ENCODE measurements around the gene SOD1. TPM values are rescaled to one million over a fixed set of nuclear protein-coding genes. Genes with fewer than 3 reads are reported as not detected.

Gene SOD1
- total RNA-seq, 1 experiment from 2014 or later = 227 TPM

- Mint-ChIP-seq H3K9me3 (ENCODE audit: unreplicated experiment) (no peaks in the 10 kb centered on the region), H3K4me1 (ENCODE audit: low read depth, unreplicated experiment) (no peaks in the 10 kb centered on the region), H3K27ac (ENCODE audit: unreplicated experiment) (no peak overlapping the region), H3K36me3 (ENCODE audit: insufficient read depth, unreplicated experiment) (peaks cover 91% of the 10 kb centered on the region), H3K4me3 (ENCODE audit: unreplicated experiment) (no peak overlapping the region), H3K27me3 (ENCODE audit: insufficient read depth, unreplicated experiment) (no peaks in the 10 kb centered on the region)
- Histone ChIP-seq H3K4me1 (no peaks in the 10 kb centered on the region), H3K27me3 (replicated peaks; ENCODE audit: control insufficient read depth, insufficient read depth, low read length) (no peaks in the 10 kb centered on the region), H3K36me3 (ENCODE audit: control insufficient read depth, insufficient read depth, low read length) (no peaks in the 10 kb centered on the region; the same call in none of the 2 replicates), H3K9me3 (no peaks in the 10 kb centered on the region), H3K4me3 (ENCODE audit: low read depth, low read length) (no peak overlapping the region)
- no peak for DNase-seq
- intact Hi-C loops (cut with micrococcal nuclease; ENCODE audit: unreplicated experiment) = no loop called here
- TF ChIP-seq CTCF (IDR thresholded peaks at IDR 0.05; ENCODE audit: insufficient read depth in 1 of 2, low read depth in 1 of 2, low read length in 1 of 2, severe bottlenecking in 1 of 2, unreplicated experiment in 1 of 2) = no peak
- ChIA-PET CTCF (no interaction called here), POLR2A (no interaction called here)
- no TSS peak for BruUV-seq (replicated peaks)
Measured at GRCh38 chr21:31686272-31686915, 26.9 kb downstream of the SOD1 start.

- H3K27me3 Mint-ChIP-seq (ENCODE audit: insufficient read depth, unreplicated experiment) = no peaks in the 10 kb centered on the region
- POLR2A ChIA-PET = no interaction called here
Measured at GRCh38 chr21:31687108-31687507, 27.6 kb downstream of the SOD1 start.

GRCh38 chr21:31688603-31689368, 29.3 kb downstream of the SOD1 start:
- Mint-ChIP-seq H3K9me3 (ENCODE audit: unreplicated experiment) (no peaks in the 10 kb centered on the region), H3K27me3 (ENCODE audit: insufficient read depth, unreplicated experiment) (no peaks in the 10 kb centered on the region), H3K4me3 (ENCODE audit: unreplicated experiment) (no peak overlapping the region), H3K4me1 (ENCODE audit: low read depth, unreplicated experiment) (no peaks in the 10 kb centered on the region), H3K36me3 (ENCODE audit: insufficient read depth, unreplicated experiment) (peaks cover 87% of the 10 kb centered on the region), H3K27ac (ENCODE audit: unreplicated experiment) (no peak overlapping the region)
- intact Hi-C loops (cut with micrococcal nuclease; ENCODE audit: unreplicated experiment) = no loop called here
- no peaks in the 10 kb centered on the region for H3K27me3 ChIP-seq (replicated peaks; ENCODE audit: control insufficient read depth, insufficient read depth, low read length)
- no peak for TF ChIP-seq CTCF (IDR thresholded peaks at IDR 0.05; ENCODE audit: insufficient read depth in 1 of 2, low read depth in 1 of 2, low read length in 1 of 2, severe bottlenecking in 1 of 2, unreplicated experiment in 1 of 2)
- POLR2A ChIA-PET = no interaction called here
- peaks cover 2% of the 10 kb centered on the region; the same call in 1 of the 2 replicates for H3K36me3 ChIP-seq (ENCODE audit: control insufficient read depth, insufficient read depth, low read length)
- BruUV-seq (replicated peaks) = no TSS peak
- H3K4me1 ChIP-seq = no peaks in the 10 kb centered on the region
- CTCF ChIA-PET = no interaction called here
- H3K9me3 ChIP-seq = no peaks in the 10 kb centered on the region
- no peak for DNase-seq
- H3K4me3 ChIP-seq (ENCODE audit: low read depth, low read length) = no peak overlapping the region

More at GRCh38 chr21:31687108-31687507, 27.6 kb downstream of the SOD1 start:
- H3K36me3 ChIP-seq (ENCODE audit: control insufficient read depth, insufficient read depth, low read length) = no peaks in the 10 kb centered on the region; the same call in none of the 2 replicates
- no peak for DNase-seq
- Mint-ChIP-seq H3K9me3 (ENCODE audit: unreplicated experiment) (no peaks in the 10 kb centered on the region), H3K36me3 (ENCODE audit: insufficient read depth, unreplicated experiment) (peaks cover 88% of the 10 kb centered on the region), H3K4me1 (ENCODE audit: low read depth, unreplicated experiment) (no peaks in the 10 kb centered on the region), H3K4me3 (ENCODE audit: unreplicated experiment) (no peak overlapping the region), H3K27ac (ENCODE audit: unreplicated experiment) (no peak overlapping the region)
- no peak for TF ChIP-seq CTCF (IDR thresholded peaks at IDR 0.05; ENCODE audit: insufficient read depth in 1 of 2, low read depth in 1 of 2, low read length in 1 of 2, severe bottlenecking in 1 of 2, unreplicated experiment in 1 of 2)
- no peaks in the 10 kb centered on the region for H3K9me3 ChIP-seq
- CTCF ChIA-PET = no interaction called here
- intact Hi-C loops (cut with micrococcal nuclease; ENCODE audit: unreplicated experiment) = no loop called here
- no peaks in the 10 kb centered on the region for H3K4me1 ChIP-seq
- no peaks in the 10 kb centered on the region for H3K27me3 ChIP-seq (replicated peaks; ENCODE audit: control insufficient read depth, insufficient read depth, low read length)
- H3K4me3 ChIP-seq (ENCODE audit: low read depth, low read length) = no peak overlapping the region
- no TSS peak for BruUV-seq (replicated peaks)

Data from Caco-2 (cell line).